ENCODE measurements around the gene HERC2.

DNA sequence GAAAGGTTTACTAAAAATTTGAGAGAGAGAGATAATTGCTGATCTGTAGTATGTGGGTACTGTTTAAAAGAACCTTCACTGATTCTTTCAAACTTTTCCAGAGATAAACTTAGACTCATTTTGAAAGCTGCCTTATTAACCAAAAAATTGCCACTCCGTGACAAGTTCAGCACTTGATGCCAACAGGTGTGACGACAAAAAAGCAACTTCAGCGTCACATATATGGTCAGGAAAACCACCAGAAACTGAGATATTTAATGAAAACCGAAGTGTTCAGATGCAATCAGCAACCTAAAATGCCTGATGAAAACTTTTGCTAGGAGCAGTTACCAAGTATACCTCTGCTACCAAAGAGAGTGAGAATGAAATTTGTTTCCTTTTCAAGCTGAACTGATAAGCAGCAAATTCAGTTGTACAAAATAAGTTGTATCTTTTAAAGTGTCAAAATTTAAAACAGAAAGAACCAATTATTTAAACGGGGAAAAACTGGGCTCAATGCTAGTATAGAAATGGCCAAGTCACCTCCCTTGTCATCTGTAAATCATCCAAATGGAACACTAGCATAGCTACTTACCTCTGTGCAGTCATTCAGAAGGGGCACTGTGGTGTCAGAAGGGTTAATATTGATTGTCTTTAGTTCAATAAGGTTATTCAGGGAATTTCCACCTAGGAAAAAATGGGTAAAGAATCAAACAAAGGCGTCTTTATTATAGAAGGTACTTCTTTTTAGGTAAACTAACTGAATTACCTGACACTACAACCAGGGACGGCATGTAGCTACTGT, 131.4 kb downstream of the HERC2 start:
- no peak for TF ChIP-seq RCOR1 (IDR thresholded peaks at IDR 0.05; ENCODE audit: low read length)
- no peak for TF ChIP-seq MAX (IDR thresholded peaks at IDR 0.05; ENCODE audit: low read depth)
- no peak for TF ChIP-seq POLR2AphosphoS5 (IDR thresholded peaks at IDR 0.05; ENCODE audit: low read depth, low read length)
- no peak for TF ChIP-seq CTCF (IDR thresholded peaks at IDR 0.05)
- TF ChIP-seq TCF12 (IDR thresholded peaks at IDR 0.05): no peak
- TF ChIP-seq GABPA (IDR thresholded peaks at IDR 0.05; ENCODE audit: low read depth): no peak
- TF ChIP-seq CHD2 (IDR thresholded peaks at IDR 0.05; ENCODE audit: low read length, partially characterized antibody): no peak
- no peak for TF ChIP-seq RFX5 (IDR thresholded peaks at IDR 0.05; ENCODE audit: low read length)
- TF ChIP-seq FOXM1 (IDR thresholded peaks at IDR 0.05; ENCODE audit: low read depth): no peak
- no peak for TF ChIP-seq TEAD4 (IDR thresholded peaks at IDR 0.05; ENCODE audit: borderline replicate concordance, insufficient read depth)

Data from SK-N-SH (cell line).